Lower leg skin (tissue), 3 donors: ENCODE data around the gene FAM83E.

ENCODE experiments used
- POLR2A ChIP-seq, 2 donors: fragments of 450-650 bp; IDR thresholded peaks; one replicate each; pipeline ENCODE4 v1.6.1; 2016 to 2017; ENCODE audit warnings: antibody characterized with exemption in 2 of 2, mild to moderate bottlenecking in 1 of 2, moderate library complexity in 1 of 2
- TF ChIP-seq, protein P1 (sequence below), 3 donors: fragments of 450-650 bp; IDR thresholded peaks; one replicate each; pipeline ENCODE4 v1.5.1; 2016; ENCODE audit warnings: antibody characterized with exemption in 3 of 3, mild to moderate bottlenecking in 3 of 3, moderate library complexity in 2 of 3

DNA sequence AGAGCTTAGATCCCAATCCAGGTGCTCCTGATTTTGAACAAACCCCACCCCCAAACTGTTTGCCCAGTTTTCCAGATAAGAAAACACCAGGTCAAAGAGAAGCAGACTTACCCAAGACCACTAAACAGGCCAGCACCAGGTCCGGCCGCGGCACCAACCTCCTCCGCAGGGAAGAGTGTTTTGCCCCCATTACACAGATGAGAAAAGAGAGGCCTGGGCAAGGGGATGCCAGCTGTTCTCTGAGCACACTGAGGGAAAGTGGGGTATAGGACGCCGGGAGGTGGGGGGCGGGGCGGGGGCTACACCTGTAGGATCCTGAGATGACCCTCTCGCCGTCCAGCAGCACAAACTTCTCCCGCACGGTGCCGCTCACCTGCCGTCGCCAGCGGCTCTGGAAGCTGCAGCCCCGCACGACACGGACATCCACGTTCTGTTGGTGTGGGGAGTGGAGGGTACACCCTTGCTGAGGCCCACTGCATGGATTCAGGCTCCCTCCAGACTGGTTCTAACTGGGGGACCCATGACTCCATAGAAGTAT, 5.2 kb downstream of the FAM83E start:
- TF ChIP-seq, protein P1, sequence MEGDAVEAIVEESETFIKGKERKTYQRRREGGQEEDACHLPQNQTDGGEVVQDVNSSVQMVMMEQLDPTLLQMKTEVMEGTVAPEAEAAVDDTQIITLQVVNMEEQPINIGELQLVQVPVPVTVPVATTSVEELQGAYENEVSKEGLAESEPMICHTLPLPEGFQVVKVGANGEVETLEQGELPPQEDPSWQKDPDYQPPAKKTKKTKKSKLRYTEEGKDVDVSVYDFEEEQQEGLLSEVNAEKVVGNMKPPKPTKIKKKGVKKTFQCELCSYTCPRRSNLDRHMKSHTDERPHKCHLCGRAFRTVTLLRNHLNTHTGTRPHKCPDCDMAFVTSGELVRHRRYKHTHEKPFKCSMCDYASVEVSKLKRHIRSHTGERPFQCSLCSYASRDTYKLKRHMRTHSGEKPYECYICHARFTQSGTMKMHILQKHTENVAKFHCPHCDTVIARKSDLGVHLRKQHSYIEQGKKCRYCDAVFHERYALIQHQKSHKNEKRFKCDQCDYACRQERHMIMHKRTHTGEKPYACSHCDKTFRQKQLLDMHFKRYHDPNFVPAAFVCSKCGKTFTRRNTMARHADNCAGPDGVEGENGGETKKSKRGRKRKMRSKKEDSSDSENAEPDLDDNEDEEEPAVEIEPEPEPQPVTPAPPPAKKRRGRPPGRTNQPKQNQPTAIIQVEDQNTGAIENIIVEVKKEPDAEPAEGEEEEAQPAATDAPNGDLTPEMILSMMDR (IDR thresholded peaks at IDR 0.05): no peak
- no peak for TF ChIP-seq POLR2A (IDR thresholded peaks at IDR 0.05)
